Measurements from ENCODE around the gene NUMB.

DNA sequence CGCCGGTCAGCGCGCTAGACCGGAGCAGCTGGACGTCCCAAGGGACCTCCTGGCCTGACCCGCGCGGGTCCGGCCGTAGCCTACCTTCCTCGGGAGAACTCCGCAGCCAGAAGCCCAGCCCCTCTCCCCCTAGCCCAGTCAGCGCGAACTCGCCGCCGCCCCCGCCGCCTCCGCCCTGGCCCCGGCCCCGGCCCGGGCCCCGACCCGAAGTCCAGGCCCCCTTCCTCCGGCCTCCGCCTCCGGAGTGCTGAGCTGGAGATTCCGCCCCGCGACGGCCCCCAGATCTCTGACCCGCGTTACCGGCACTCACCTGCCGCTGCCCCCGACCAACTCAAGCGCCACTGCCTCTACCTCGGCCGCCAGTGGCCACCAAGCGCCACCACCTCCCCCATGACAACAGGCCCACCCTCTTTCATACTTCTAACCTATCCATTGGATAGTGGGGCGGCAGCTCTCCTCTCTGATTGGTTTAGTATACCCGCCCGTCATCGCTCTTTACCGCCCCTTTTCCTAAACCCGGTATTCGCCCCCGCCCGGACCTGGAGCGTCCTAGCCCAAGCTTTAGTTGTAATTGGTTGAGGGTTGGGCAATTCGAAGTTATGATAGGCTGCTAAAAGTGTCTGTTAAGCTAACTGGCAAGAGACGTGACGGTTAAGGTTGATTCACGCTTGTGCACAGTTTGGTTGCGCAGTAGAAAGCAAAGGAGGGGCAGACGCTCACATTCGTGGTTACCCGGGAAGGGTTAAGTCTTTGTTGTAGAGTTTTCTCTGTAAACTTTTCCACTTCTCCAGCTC is at the start of gene NUMB:
- TF ChIP-seq, protein P1, sequence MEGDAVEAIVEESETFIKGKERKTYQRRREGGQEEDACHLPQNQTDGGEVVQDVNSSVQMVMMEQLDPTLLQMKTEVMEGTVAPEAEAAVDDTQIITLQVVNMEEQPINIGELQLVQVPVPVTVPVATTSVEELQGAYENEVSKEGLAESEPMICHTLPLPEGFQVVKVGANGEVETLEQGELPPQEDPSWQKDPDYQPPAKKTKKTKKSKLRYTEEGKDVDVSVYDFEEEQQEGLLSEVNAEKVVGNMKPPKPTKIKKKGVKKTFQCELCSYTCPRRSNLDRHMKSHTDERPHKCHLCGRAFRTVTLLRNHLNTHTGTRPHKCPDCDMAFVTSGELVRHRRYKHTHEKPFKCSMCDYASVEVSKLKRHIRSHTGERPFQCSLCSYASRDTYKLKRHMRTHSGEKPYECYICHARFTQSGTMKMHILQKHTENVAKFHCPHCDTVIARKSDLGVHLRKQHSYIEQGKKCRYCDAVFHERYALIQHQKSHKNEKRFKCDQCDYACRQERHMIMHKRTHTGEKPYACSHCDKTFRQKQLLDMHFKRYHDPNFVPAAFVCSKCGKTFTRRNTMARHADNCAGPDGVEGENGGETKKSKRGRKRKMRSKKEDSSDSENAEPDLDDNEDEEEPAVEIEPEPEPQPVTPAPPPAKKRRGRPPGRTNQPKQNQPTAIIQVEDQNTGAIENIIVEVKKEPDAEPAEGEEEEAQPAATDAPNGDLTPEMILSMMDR (IDR thresholded peaks at IDR 0.05): no peak
- TF ChIP-seq ZNF121 (CRISPR knock-in tag; IDR thresholded peaks at IDR 0.05): no peak
- no peak for TF ChIP-seq ZNF416 (CRISPR knock-in tag; IDR thresholded peaks at IDR 0.05)
- TF ChIP-seq FOXJ3 (CRISPR knock-in tag; IDR thresholded peaks at IDR 0.05; ENCODE audit: borderline replicate concordance): no peak
- TF ChIP-seq, protein P2, sequence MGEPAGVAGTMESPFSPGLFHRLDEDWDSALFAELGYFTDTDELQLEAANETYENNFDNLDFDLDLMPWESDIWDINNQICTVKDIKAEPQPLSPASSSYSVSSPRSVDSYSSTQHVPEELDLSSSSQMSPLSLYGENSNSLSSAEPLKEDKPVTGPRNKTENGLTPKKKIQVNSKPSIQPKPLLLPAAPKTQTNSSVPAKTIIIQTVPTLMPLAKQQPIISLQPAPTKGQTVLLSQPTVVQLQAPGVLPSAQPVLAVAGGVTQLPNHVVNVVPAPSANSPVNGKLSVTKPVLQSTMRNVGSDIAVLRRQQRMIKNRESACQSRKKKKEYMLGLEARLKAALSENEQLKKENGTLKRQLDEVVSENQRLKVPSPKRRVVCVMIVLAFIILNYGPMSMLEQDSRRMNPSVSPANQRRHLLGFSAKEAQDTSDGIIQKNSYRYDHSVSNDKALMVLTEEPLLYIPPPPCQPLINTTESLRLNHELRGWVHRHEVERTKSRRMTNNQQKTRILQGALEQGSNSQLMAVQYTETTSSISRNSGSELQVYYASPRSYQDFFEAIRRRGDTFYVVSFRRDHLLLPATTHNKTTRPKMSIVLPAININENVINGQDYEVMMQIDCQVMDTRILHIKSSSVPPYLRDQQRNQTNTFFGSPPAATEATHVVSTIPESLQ (CRISPR knock-in tag; IDR thresholded peaks at IDR 0.05): no peak
- TF ChIP-seq, protein P3, sequence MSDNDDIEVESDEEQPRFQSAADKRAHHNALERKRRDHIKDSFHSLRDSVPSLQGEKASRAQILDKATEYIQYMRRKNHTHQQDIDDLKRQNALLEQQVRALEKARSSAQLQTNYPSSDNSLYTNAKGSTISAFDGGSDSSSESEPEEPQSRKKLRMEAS (CRISPR knock-in tag; IDR thresholded peaks at IDR 0.05): no peak
- TF ChIP-seq CREB1 (CRISPR knock-in tag; IDR thresholded peaks at IDR 0.05): no peak
- TF ChIP-seq, protein P4, sequence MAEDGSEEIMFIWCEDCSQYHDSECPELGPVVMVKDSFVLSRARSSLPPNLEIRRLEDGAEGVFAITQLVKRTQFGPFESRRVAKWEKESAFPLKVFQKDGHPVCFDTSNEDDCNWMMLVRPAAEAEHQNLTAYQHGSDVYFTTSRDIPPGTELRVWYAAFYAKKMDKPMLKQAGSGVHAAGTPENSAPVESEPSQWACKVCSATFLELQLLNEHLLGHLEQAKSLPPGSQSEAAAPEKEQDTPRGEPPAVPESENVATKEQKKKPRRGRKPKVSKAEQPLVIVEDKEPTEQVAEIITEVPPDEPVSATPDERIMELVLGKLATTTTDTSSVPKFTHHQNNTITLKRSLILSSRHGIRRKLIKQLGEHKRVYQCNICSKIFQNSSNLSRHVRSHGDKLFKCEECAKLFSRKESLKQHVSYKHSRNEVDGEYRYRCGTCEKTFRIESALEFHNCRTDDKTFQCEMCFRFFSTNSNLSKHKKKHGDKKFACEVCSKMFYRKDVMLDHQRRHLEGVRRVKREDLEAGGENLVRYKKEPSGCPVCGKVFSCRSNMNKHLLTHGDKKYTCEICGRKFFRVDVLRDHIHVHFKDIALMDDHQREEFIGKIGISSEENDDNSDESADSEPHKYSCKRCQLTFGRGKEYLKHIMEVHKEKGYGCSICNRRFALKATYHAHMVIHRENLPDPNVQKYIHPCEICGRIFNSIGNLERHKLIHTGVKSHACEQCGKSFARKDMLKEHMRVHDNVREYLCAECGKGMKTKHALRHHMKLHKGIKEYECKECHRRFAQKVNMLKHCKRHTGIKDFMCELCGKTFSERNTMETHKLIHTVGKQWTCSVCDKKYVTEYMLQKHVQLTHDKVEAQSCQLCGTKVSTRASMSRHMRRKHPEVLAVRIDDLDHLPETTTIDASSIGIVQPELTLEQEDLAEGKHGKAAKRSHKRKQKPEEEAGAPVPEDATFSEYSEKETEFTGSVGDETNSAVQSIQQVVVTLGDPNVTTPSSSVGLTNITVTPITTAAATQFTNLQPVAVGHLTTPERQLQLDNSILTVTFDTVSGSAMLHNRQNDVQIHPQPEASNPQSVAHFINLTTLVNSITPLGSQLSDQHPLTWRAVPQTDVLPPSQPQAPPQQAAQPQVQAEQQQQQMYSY (CRISPR knock-in tag; IDR thresholded peaks at IDR 0.05): no peak
- TF ChIP-seq GABPB1 (CRISPR knock-in tag; IDR thresholded peaks at IDR 0.05): peak; percentile 17; the same call in 1 of the 2 replicates
- TF ChIP-seq, protein P5, sequence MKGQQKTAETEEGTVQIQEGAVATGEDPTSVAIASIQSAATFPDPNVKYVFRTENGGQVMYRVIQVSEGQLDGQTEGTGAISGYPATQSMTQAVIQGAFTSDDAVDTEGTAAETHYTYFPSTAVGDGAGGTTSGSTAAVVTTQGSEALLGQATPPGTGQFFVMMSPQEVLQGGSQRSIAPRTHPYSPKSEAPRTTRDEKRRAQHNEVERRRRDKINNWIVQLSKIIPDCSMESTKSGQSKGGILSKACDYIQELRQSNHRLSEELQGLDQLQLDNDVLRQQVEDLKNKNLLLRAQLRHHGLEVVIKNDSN (CRISPR knock-in tag; IDR thresholded peaks at IDR 0.05): no peak
- no peak for TF ChIP-seq NFATC4 (CRISPR knock-in tag; IDR thresholded peaks at IDR 0.05)
- TF ChIP-seq NR1H2 (CRISPR knock-in tag; IDR thresholded peaks at IDR 0.05): no peak
- no peak for TF ChIP-seq ESRRA (CRISPR knock-in tag; IDR thresholded peaks at IDR 0.05; ENCODE audit: borderline replicate concordance)

Measured in WTC11 (cell line).